ENCODE measurements around the gene DBP.
A peak's percentile ranks its signal among the peaks of the same experiment; 100 is the strongest.

The DBP gene

GRCh38 chr19:48627201-48627864 lies 9.8 kb downstream of the DBP start:
- peak in 1 of 2 donors; percentile 22 for ATAC-seq

GRCh38 chr19:48625891-48626327 lies 11.3 kb downstream of the DBP start:
- ATAC-seq: no peak

GRCh38 chr19:48624791-48625723 lies 12.1 kb downstream of the DBP start:
- ATAC-seq: no peak

- peak; percentile 73 to 79 for ATAC-seq
Observed at GRCh38 chr19:48624067-48624594, 13.0 kb downstream of the DBP start.

GRCh38 chr19:48623556-48624066 lies 13.6 kb downstream of the DBP start:
- no peak for ATAC-seq

GRCh38 chr19:48619692-48620585 lies 17.2 kb downstream of the DBP start:
- ATAC-seq: no peak

GRCh38 chr19:48618916-48619691 lies 18.1 kb downstream of the DBP start, which contains the start of the genes RPL18 and SPHK2:
TSS of gene RPL18 (minus strand) at chr19:48619178. CDS start at chr19:48619143, 35 bp downstream.
TSS of gene SPHK2 (plus strand) at chr19:48619506. CDS start at chr19:48620515, 1,009 bp downstream.
- ATAC-seq: peak; percentile 86 to 87

GRCh38 chr19:48618278-48618915 lies 18.8 kb downstream of the DBP start:
- no peak for ATAC-seq

GRCh38 chr19:48617146-48617937 lies 19.8 kb downstream of the DBP start:
- no peak for ATAC-seq

- no peak for ATAC-seq
Observed at GRCh38 chr19:48616491-48617056, 20.6 kb downstream of the DBP start.

- no peak for ATAC-seq
Observed at GRCh38 chr19:48616041-48616436, 21.1 kb downstream of the DBP start.

- ATAC-seq: no peak
Observed at GRCh38 chr19:48615231-48616040, 21.7 kb downstream of the DBP start.

- no peak for ATAC-seq
Observed at GRCh38 chr19:48614436-48615230, 22.5 kb downstream of the DBP start, which contains the start of gene FAM83E. TSS of gene FAM83E (minus strand) at chr19:48615076. CDS start at chr19:48613372, 1,704 bp downstream.

- ATAC-seq: peak; percentile 2 to 3
Observed at GRCh38 chr19:48613852-48614435, 23.2 kb downstream of the DBP start.

GRCh38 chr19:48613024-48613851 lies 23.9 kb downstream of the DBP start:
- ATAC-seq: no peak

- no peak for ATAC-seq
Observed at GRCh38 chr19:48611872-48612271, 25.3 kb downstream of the DBP start.

All from activated CD4-positive, CD25-positive, alpha-beta regulatory T cell treated with anti-CD3 and anti-CD28 coated beads, Interleukin-2, amount 50 U/mL, for 24 hours (primary cell).